NB4 (cell line): ENCODE measurements around the gene DOCK3.

ENCODE experiments used
- DNase-seq: peaks from one replicate; pipeline ENCODE4 v3.0.0; 2010; ENCODE audit warnings: low read depth
- H3K4me3 ChIP-seq: one replicate; pipeline ENCODE4 v1.5.1; 2011; ENCODE audit warnings: mild to moderate bottlenecking, low read depth, low read length, moderate library complexity
- CTCF ChIP-seq: IDR thresholded peaks from one replicate; pipeline ENCODE4 v1.5.1; 2012; ENCODE audit warnings: low read depth, low read length
- MAX ChIP-seq: IDR thresholded peaks from 2 replicates; pipeline ENCODE4 v1.6.1; 2011; ENCODE audit warnings: low read depth, low read length
- MYC ChIP-seq: IDR thresholded peaks from 2 replicates; pipeline ENCODE4 v1.6.1; 2011; ENCODE audit warnings: low read depth, low read length
- POLR2A ChIP-seq: IDR thresholded peaks from 2 replicates; pipeline ENCODE4 v1.6.1; 2011; ENCODE audit warnings: mild to moderate bottlenecking; ENCODE audit not compliant: insufficient read length; ENCODE audit errors: extremely low read depth

Gene DOCK3

DNA sequence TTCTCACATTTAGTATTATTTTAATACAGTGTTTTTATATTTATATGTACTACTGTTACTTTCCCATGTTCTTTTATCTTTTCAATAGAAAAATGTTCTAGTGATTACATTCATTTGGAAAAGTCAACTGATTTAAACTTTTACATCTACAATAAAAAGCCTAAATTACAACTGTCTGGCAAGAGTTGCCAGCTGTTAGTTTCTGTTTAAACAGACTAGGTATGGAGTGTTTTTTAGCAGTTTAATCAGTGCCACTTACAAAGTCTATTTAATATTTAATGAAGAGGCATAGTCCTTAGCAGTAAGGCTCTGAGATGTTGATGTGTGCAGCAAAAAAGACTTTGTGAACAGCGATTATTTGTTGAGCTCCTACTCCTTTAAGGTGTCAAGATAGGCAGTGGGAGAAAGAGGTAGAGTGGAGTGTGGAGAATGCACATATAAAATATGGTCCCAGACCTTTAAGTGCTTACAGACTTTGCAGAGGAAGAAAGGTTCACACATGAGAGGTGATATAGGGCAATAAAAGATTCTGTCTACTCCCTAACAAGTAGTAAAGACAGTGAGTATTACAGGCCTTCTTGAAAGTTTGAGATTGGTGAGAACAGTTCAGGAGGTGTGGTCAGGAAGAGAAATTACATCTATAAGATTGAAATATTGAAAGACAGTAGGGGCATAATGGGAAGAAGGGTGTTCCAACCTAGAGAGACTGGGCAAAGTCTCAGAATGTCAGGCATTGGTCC is 320.5 kb downstream of the DOCK3 start:
- no peak for TF ChIP-seq MYC
- TF ChIP-seq CTCF, result no peak
- no peak for TF ChIP-seq POLR2A
- TF ChIP-seq MAX, result no peak
- DNase-seq, result no peak
- no peak overlapping the region for H3K4me3 ChIP-seq

GRCh38 chr3:51002495-51002894 is 327.8 kb downstream of the DOCK3 start:
- H3K4me3 ChIP-seq, result no peak overlapping the region
- TF ChIP-seq MYC (no peak), MAX (no peak), CTCF (no peak), POLR2A (no peak)
- DNase-seq, result no peak

DNA sequence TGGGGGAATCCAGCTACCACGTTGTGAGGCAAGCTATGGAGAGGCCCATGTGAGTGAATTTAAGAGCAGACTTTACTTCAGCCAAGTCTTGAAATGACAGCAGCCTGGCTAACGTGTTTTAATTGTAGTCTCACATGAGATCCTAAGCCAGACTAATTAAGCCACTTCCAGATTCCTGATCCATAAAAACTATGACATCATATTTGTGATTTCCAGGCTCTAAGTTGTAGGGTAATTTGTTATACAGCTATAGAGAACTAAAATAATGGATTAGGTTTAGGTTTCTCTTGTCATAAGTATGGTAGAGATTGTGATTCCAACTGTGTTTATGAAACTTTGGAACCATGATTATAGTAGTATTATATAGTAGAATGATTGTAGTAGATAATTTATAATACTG is 329.5 kb downstream of the DOCK3 start:
- DNase-seq, result no peak
- TF ChIP-seq MAX (no peak), POLR2A (no peak), CTCF (no peak), MYC (no peak)
- H3K4me3 ChIP-seq, result no peak overlapping the region

DNA sequence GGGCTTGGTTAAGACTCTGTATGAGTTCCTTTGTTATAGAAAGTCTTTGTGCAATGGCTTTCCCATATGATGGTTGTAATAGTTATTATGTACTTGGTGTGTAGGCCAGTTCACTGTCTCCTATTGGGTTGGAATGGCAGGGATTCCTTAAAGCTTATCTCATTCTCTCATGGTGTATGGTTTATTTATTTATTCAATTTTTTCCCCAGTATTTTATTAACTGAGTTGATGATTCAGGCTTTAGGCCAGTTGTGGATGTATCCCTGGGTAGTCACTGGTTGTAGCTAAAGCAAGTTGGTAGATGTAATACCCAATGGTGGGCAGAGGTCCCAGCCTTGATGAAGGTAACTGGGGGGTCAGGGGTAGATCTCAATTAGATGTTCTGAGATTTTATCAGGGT is 349.4 kb downstream of the DOCK3 start:
- no peak overlapping the region for H3K4me3 ChIP-seq
- TF ChIP-seq CTCF, result no peak
- TF ChIP-seq MAX, result no peak
- no peak for TF ChIP-seq POLR2A
- no peak for TF ChIP-seq MYC
- DNase-seq, result no peak

- no peak overlapping the region for H3K4me3 ChIP-seq
- TF ChIP-seq MAX, result peak; percentile 45
- no peak for TF ChIP-seq CTCF
- TF ChIP-seq POLR2A, result no peak
- no peak for TF ChIP-seq MYC
- DNase-seq, result peak; percentile 5
Observed at GRCh38 chr3:51024765-51025632, 350.3 kb downstream of the DOCK3 start.
